ENCODE data around the gene ACSL3.

The ACSL3 gene

GRCh38 chr2:222860740-222861410, at the start of gene ACSL3:
TSS of gene ACSL3 (plus strand) at chr2:222861036. CDS start at chr2:222908773, 47,737 bp downstream.
- DNase-seq (ENCODE audit: insufficient read length, low spot score) = peak; percentile 76
- TF ChIP-seq POLR2A (IDR thresholded peaks at IDR 0.05; ENCODE audit: low read depth, low read length) = peak; percentile 99
- FAIRE-seq = peak; percentile 33

GRCh38 chr2:222811828-222812227, 49.0 kb upstream of the ACSL3 start:
- FAIRE-seq (no peak), DNase-seq (ENCODE audit: insufficient read length, low spot score) (no peak)
- no peak for TF ChIP-seq POLR2A (IDR thresholded peaks at IDR 0.05; ENCODE audit: low read depth, low read length)

- no peak for TF ChIP-seq POLR2A (IDR thresholded peaks at IDR 0.05; ENCODE audit: low read depth, low read length)
- peak; percentile 32 for DNase-seq (ENCODE audit: insufficient read length, low spot score)
- no peak for FAIRE-seq
Measured at GRCh38 chr2:222813177-222813843, 47.5 kb upstream of the ACSL3 start.

GRCh38 chr2:222819722-222820333, 41.0 kb upstream of the ACSL3 start:
- no peak for TF ChIP-seq POLR2A (IDR thresholded peaks at IDR 0.05; ENCODE audit: low read depth, low read length)
- FAIRE-seq = peak; percentile 45
- peak; percentile 41 for DNase-seq (ENCODE audit: insufficient read length, low spot score)

GRCh38 chr2:222823183-222823930, 37.5 kb upstream of the ACSL3 start:
- DNase-seq (ENCODE audit: insufficient read length, low spot score) (no peak), FAIRE-seq (no peak)
- no peak for TF ChIP-seq POLR2A (IDR thresholded peaks at IDR 0.05; ENCODE audit: low read depth, low read length)

GRCh38 chr2:222825031-222825430, 35.8 kb upstream of the ACSL3 start:
- DNase-seq (ENCODE audit: insufficient read length, low spot score) (no peak), FAIRE-seq (no peak)
- TF ChIP-seq POLR2A (IDR thresholded peaks at IDR 0.05; ENCODE audit: low read depth, low read length) = no peak

GRCh38 chr2:222827417-222827816, 33.4 kb upstream of the ACSL3 start:
- no peak for TF ChIP-seq POLR2A (IDR thresholded peaks at IDR 0.05; ENCODE audit: low read depth, low read length)
- DNase-seq (ENCODE audit: insufficient read length, low spot score) (no peak), FAIRE-seq (no peak)

- no peak for TF ChIP-seq POLR2A (IDR thresholded peaks at IDR 0.05; ENCODE audit: low read depth, low read length)
- FAIRE-seq = no peak
Measured at GRCh38 chr2:222828572-222828971, 32.3 kb upstream of the ACSL3 start.

GRCh38 chr2:222830164-222830563, 30.7 kb upstream of the ACSL3 start:
- TF ChIP-seq POLR2A (IDR thresholded peaks at IDR 0.05; ENCODE audit: low read depth, low read length) = no peak
- no peak for FAIRE-seq
- DNase-seq (ENCODE audit: insufficient read length, low spot score) = no peak

More at GRCh38 chr2:222828572-222828971, 32.3 kb upstream of the ACSL3 start:
- DNase-seq (ENCODE audit: insufficient read length, low spot score) = no peak

GRCh38 chr2:222833410-222833809, 27.4 kb upstream of the ACSL3 start:
- TF ChIP-seq POLR2A (IDR thresholded peaks at IDR 0.05; ENCODE audit: low read depth, low read length) = no peak
- FAIRE-seq (no peak), DNase-seq (ENCODE audit: insufficient read length, low spot score) (no peak)

GRCh38 chr2:222835143-222835822, 25.6 kb upstream of the ACSL3 start:
- TF ChIP-seq POLR2A (IDR thresholded peaks at IDR 0.05; ENCODE audit: low read depth, low read length) = no peak
- DNase-seq (ENCODE audit: insufficient read length, low spot score) = no peak
- FAIRE-seq = no peak

GRCh38 chr2:222835823-222836151, 25.0 kb upstream of the ACSL3 start:
- DNase-seq (ENCODE audit: insufficient read length, low spot score) = no peak
- no peak for TF ChIP-seq POLR2A (IDR thresholded peaks at IDR 0.05; ENCODE audit: low read depth, low read length)
- no peak for FAIRE-seq

GRCh38 chr2:222837643-222838056, 23.2 kb upstream of the ACSL3 start:
- no peak for TF ChIP-seq POLR2A (IDR thresholded peaks at IDR 0.05; ENCODE audit: low read depth, low read length)
- DNase-seq (ENCODE audit: insufficient read length, low spot score) = no peak
- peak; percentile 68 for FAIRE-seq

All from H54 (cell line).